Left lung (tissue), 10 donors: ENCODE results near the gene DNAJC15. TPM values are rescaled to one million over a fixed set of nuclear protein-coding genes. Genes with fewer than 3 reads are reported as not detected.

Source experiments
- ATAC-seq: fragments of 200-7000 bp; cut with Tn5 transposase; one replicate; pipeline ENCODE4 v1.9.1; 2020; ENCODE audit warnings: moderate library complexity
- DNase-seq, 4 donors: peaks; one replicate each; pipeline ENCODE4 v3.0.0-alpha.2; 2013 to 2020
- H3K27ac ChIP-seq, 2 donors: fragments of 200-600 bp; sonication (generic) in 1 of 2; one replicate each; pipeline versions ENCODE4 v1.5.0 to v1.8.0; 2020 to 2021
- H3K27me3 ChIP-seq, 2 donors: fragments of 200-600 bp; sonication (generic) in 1 of 2; one replicate each; pipeline versions ENCODE4 v1.5.0 to v1.8.0; 2020 to 2021
- H3K36me3 ChIP-seq, 2 donors: fragments of 200-600 bp; sonication (generic) in 1 of 2; one replicate each; pipeline versions ENCODE4 v1.5.0 to v1.8.0; 2020 to 2021
- H3K4me1 ChIP-seq, 2 donors: fragments of 200-600 bp; one replicate each; pipeline ENCODE4 v1.8.0; 2021
- H3K4me3 ChIP-seq, 2 donors: fragments of 200-600 bp; sonication (generic) in 1 of 2; one replicate each; pipeline versions ENCODE4 v1.5.0 to v1.8.0; 2020 to 2021; ENCODE audit warnings: mild to moderate bottlenecking in 1 of 2
- H3K9me3 ChIP-seq, 2 donors: fragments of 200-600 bp; sonication (generic) in 1 of 2; one replicate each; pipeline versions ENCODE4 v1.5.0 to v1.8.0; 2020 to 2021
- intact Hi-C, 2 donors: fragments of 100-400 bp; cut with DNase I; formaldehyde crosslinking; loops; one replicate each; pipeline versions ENCODE4 v1.11.2 to v1.14.2; 2022
- polyA plus RNA-seq, 6 donors: library from polyadenylated mRNA; unstranded; fragments of 120-200 nt; gene quantifications; one replicate each; pipeline ENCODE4 v1.2.1, GENCODE V29; 2013; ENCODE audit not compliant: insufficient read length in 6 of 6
- total RNA-seq, 2 donors: library from RNA; stranded (reverse); fragmentation: NEBNext Ultra II Directional; extraction: Animal tissue kit (Norgen Biotek cat#: 25700); gene quantifications; one replicate each; pipeline ENCODE4 v1.2.1, GENCODE V29; 2021
- TF ChIP-seq, protein P1 (sequence below), 2 donors: fragments of 200-600 bp; sonication (generic) in 1 of 2; IDR thresholded peaks; one replicate each; pipeline versions ENCODE4 v1.5.0 to v1.8.0; 2021; ENCODE audit warnings: antibody characterized with exemption in 2 of 2
- donor health status: DM: no; HTN: yes; CAD: no.
- donor health status: DM: no; HTN: no; CAD: no.

Gene DNAJC15
- total and polyA plus RNA-seq, 8 donors = 12.8 to 28.5 (median 21.9) TPM

DNA sequence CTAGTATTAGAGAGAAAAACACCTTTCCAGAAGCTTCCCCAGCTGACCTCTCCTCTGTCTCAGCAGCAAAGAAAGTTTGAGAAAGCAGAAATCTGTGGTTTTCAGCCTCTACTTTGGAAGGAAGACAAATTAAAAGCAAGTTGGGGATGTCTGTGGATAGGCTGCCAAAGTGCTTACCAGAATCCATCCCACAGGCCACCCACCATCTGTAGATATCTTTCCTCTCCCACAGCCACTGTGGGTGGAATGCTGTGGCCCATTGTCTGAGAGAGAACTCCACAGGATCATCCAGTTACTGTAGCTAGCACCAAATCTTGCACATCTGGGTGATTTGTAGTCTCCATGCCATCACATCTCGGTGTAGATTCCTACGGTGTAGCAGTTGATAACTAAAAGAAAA lies 133.5 kb downstream of the DNAJC15 start:
- intact Hi-C loops = no loop called here
- TF ChIP-seq, protein P1, sequence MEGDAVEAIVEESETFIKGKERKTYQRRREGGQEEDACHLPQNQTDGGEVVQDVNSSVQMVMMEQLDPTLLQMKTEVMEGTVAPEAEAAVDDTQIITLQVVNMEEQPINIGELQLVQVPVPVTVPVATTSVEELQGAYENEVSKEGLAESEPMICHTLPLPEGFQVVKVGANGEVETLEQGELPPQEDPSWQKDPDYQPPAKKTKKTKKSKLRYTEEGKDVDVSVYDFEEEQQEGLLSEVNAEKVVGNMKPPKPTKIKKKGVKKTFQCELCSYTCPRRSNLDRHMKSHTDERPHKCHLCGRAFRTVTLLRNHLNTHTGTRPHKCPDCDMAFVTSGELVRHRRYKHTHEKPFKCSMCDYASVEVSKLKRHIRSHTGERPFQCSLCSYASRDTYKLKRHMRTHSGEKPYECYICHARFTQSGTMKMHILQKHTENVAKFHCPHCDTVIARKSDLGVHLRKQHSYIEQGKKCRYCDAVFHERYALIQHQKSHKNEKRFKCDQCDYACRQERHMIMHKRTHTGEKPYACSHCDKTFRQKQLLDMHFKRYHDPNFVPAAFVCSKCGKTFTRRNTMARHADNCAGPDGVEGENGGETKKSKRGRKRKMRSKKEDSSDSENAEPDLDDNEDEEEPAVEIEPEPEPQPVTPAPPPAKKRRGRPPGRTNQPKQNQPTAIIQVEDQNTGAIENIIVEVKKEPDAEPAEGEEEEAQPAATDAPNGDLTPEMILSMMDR (IDR thresholded peaks at IDR 0.05) = no peak
- Histone ChIP-seq H3K4me1 (no peaks in the 10 kb centered on the region), H3K27ac (no peak overlapping the region), H3K4me3 (no peak overlapping the region), H3K36me3 (no peaks in the 10 kb centered on the region), H3K9me3 (peaks cover 0 to 3% of the 10 kb centered on the region in 2 donors), H3K27me3 (no peaks in the 10 kb centered on the region)
- DNase-seq = no peak
- ATAC-seq = no peak

DNA sequence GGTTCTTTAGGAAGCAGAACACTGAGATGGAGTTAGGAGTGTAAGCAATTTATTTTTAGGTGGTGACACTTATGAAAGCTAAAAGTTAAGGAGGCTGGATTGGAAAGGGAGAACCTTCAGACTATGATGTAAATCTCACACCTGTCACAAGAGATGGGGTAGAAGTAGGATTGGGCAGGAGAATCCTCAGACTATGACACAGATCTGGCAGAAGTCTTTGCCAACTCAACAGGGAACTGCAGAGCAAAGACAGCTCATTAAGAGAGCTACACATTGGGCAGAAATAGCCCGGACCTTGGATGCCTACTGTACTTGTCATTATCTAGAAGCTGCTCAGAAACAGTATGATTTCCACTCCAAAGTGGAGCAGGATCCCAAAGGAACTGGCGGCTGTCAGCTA lies 134.4 kb downstream of the DNAJC15 start:
- ATAC-seq (no peak), DNase-seq (no peak)
- Histone ChIP-seq H3K27ac (no peak overlapping the region), H3K36me3 (no peaks in the 10 kb centered on the region), H3K4me1 (no peaks in the 10 kb centered on the region), H3K9me3 (peaks cover 0 to 3% of the 10 kb centered on the region in 2 donors), H3K4me3 (no peak overlapping the region), H3K27me3 (no peaks in the 10 kb centered on the region)
- intact Hi-C loops = no loop called here
- TF ChIP-seq, protein P1 (IDR thresholded peaks at IDR 0.05) = no peak

DNA sequence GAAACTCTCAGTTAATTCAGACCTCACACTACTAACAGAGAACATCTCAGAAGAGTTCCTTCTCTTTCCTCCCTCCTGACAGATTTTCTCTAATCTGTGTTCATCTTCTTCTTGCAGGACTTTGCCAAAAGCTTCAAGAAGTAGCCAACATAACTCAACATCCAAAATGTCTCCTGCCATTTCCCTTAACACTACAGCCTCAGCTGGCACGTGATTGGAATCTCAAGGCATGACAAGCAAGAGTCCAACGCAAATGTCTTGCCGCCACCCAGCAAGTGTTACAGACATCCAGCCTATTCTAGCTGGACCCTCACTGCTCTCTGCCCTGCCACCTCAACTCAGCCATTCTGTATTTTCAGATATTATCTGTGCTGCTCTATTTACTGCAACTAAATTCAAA lies 135.1 kb downstream of the DNAJC15 start:
- Histone ChIP-seq H3K36me3 (no peaks in the 10 kb centered on the region), H3K9me3 (peaks cover 0 to 6% of the 10 kb centered on the region in 2 donors), H3K4me1 (no peaks in the 10 kb centered on the region), H3K27me3 (no peaks in the 10 kb centered on the region), H3K4me3 (no peak overlapping the region), H3K27ac (no peak overlapping the region)
- TF ChIP-seq, protein P1 (IDR thresholded peaks at IDR 0.05) = no peak
- DNase-seq (no peak), ATAC-seq (no peak)
- intact Hi-C loops = no loop called here

DNA sequence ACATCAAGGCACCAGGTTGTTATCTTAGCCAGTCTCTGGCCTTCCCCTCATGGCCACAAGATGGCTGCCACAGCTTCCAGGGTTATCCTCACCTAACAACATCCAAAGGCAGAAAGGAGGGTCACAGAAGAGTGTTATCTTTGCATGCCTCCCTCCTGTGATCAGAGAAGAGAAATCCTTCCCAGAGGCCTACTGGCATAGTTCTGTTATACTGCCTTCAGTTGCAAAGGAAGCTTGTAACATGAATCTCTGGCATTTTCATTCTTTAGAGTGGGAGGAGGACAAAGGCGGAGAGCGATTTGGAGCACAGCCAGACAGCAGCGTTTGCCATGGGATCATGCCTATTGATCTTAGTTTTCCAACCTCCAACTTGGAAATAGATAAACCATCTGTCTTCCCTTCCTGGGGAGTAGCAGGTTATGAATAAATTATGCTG lies 135.7 kb downstream of the DNAJC15 start:
- no peak overlapping the region for H3K4me3 ChIP-seq
- H3K36me3 ChIP-seq = no peaks in the 10 kb centered on the region
- H3K4me1 ChIP-seq = no peaks in the 10 kb centered on the region
- peaks cover 0 to 8% of the 10 kb centered on the region in 2 donors for H3K9me3 ChIP-seq
- no peak overlapping the region for H3K27ac ChIP-seq
- DNase-seq (peak in 1 of 4 donors; percentile 26), ATAC-seq (no peak)
- TF ChIP-seq, protein P1 (IDR thresholded peaks at IDR 0.05) = no peak
- intact Hi-C loops = no loop called here
- no peaks in the 10 kb centered on the region for H3K27me3 ChIP-seq

Other genes starting within 250 kb of the DNAJC15 start
- 1 to 10 TPM in 1 of 2 donors, under 1 TPM in 1; 0.41 to 7.9 TPM for gene FAM216B, start 242.0 kb upstream of the DNAJC15 start, total RNA-seq
- 10 to 100 TPM in 4 of 6 donors, 1 to 10 TPM in 2; 1.9 to 17.5 (median 10.8) TPM for gene FAM216B, start 242.0 kb upstream of the DNAJC15 start, polyA plus RNA-seq
- gene EPSTI1, start 31.3 kb upstream of the DNAJC15 start, total RNA-seq = 10 to 100 TPM; 21.1 to 22.4 TPM
- gene EPSTI1, start 31.3 kb upstream of the DNAJC15 start, polyA plus RNA-seq = 10 to 100 TPM; 11.1 to 15.0 (median 13.4) TPM